Activated naive CD4-positive, alpha-beta T cell treated with Interleukin-2 at 50 U/mL for 16 hours (primary cell): ENCODE results near the gene DDX20.

Experiments used
- DNase-seq: peaks from one replicate; pipeline ENCODE4 v3.0.0-alpha.2; 2020

DDX20 gene, protein sequence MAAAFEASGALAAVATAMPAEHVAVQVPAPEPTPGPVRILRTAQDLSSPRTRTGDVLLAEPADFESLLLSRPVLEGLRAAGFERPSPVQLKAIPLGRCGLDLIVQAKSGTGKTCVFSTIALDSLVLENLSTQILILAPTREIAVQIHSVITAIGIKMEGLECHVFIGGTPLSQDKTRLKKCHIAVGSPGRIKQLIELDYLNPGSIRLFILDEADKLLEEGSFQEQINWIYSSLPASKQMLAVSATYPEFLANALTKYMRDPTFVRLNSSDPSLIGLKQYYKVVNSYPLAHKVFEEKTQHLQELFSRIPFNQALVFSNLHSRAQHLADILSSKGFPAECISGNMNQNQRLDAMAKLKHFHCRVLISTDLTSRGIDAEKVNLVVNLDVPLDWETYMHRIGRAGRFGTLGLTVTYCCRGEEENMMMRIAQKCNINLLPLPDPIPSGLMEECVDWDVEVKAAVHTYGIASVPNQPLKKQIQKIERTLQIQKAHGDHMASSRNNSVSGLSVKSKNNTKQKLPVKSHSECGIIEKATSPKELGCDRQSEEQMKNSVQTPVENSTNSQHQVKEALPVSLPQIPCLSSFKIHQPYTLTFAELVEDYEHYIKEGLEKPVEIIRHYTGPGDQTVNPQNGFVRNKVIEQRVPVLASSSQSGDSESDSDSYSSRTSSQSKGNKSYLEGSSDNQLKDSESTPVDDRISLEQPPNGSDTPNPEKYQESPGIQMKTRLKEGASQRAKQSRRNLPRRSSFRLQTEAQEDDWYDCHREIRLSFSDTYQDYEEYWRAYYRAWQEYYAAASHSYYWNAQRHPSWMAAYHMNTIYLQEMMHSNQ

GRCh38 chr1:111755331-111756123 lies at the start of gene DDX20:
TSS of gene DDX20 (plus strand) at chr1:111755901. CDS start at chr1:111755925, 24 bp downstream.
- DNase-seq = peak; percentile 94

DNA sequence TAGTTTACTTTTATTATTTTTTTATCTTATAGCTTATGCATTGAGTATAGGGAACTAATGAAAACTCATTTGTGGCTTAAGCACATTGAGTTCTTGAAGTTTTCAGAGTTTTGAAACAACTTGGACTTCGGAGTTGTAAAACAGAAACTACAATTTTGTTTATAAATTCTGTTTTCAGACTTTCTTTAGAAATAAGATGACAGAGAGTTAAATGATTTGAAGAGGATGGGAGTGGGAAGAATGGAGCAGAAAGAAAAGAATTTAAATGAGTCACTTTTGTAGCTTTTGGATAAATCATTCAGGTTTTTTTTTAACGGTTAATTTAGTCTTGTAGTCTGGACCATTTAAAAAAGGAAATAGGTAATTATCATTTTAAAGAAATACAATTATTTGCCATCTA lies 48.8 kb upstream of the DDX20 start:
- no peak for DNase-seq

DNA sequence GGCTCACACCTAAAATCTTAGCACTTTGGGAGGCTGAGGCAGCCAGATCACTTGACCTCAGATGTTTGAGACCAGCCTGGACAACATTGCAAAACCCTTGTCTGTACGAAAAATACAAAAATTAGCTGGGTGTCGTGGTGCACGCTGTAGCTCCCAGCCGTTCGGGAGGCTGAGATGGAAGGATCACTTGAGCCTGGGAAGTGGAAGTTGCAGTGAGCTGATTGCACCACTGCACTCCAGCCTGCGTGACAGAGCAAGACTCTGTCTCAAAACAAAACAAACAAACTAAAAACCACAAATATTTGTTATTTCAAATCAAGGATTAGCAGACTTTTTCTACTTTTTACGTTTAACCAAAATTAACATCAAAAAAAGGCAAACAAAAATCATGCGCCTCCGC lies 47.8 kb upstream of the DDX20 start:
- no peak for DNase-seq

- DNase-seq = no peak
These were observed 45.7 kb upstream of the DDX20 start for GRCh38 chr1:111709986-111710385.

DNA sequence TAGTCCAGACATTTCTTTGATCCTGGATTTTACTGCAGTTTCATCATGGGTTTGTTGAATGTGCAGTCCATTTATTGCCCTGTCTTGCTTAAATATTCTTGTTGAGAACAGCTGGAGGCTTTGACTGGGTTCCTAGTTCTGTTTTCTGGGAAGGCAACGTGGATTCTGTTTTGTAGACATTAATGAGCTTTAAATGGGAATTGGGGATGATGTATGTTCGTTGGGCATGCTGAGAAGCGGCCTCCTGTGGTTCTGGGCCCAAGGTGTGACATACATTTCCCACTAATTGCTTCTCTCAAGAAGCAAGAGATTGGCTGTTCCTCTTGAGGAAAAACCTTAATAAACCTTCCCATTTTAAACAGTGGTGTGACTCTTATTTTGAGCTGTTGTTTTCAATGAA lies 39.4 kb upstream of the DDX20 start:
- no peak for DNase-seq

- DNase-seq = no peak
These were observed 38.3 kb upstream of the DDX20 start for GRCh38 chr1:111717450-111717849.

GRCh38 chr1:111719135-111719534 lies 36.6 kb upstream of the DDX20 start:
- no peak for DNase-seq

GRCh38 chr1:111719674-111720132 lies 36.0 kb upstream of the DDX20 start:
- DNase-seq = no peak

- no peak for DNase-seq
These were observed 35.3 kb upstream of the DDX20 start for GRCh38 chr1:111720274-111720976.

DNA sequence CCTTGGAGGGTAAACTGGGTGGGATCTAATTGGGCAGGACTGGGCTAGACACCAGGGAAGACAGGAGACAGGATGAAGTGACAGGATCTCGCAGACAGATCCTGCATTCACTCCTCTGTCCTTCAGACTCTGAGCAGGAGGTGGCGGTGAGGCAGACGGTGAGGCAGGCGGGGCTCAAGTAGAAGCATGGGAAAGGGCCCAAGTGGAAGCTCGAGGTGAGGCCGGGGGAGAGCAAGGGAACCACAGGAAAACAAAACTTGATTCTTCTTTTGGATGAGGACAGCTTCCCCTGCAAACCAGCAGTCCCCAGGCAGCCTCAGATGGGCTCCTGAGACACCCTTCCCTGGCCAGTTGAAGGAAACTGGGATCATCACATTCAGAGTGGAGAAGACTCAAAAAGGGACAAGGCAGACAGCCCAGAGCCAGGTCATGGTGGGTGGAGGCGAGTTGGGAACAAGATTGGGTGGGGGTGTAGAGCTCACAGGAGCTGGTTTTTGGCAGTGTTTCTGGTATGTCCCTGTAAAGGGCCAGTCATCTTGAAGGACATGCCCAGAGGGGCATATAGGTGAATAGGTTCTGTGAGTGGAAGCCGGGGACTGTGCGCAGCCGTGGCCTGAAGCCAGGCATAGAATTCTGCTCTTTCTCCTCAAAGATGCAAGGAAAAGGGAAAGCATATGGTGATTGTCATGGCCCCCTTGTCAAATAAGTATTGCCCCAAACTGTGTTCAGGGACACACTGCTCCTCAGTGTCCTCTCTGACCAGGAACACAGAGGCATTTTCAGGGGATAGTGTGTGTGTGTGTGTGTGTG lies 34.5 kb upstream of the DDX20 start:
- DNase-seq = no peak

GRCh38 chr1:111723091-111723806 lies 32.5 kb upstream of the DDX20 start:
- DNase-seq = no peak

GRCh38 chr1:111723871-111724270 lies 31.8 kb upstream of the DDX20 start:
- DNase-seq = no peak

DNA sequence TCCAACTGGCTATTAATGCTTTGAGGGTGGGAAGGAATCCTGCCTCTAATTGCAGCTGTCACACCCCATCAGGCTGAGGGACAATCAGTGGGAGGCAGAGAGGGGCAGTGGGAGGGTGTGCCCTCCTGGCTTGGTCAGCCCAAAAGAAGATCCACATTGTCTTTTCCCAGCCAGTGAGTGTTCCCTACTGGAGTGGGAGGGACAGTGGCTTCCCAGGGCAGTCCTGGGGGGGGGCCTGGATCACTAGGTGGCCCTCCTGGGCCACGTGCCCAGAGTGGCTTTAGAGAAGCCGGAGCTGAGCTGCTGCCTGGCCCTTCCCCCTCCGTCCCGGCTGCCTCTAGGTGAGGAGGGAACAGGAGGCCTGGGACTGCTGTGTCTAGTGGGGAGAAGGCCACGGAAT lies 30.5 kb upstream of the DDX20 start:
- DNase-seq = no peak

DNA sequence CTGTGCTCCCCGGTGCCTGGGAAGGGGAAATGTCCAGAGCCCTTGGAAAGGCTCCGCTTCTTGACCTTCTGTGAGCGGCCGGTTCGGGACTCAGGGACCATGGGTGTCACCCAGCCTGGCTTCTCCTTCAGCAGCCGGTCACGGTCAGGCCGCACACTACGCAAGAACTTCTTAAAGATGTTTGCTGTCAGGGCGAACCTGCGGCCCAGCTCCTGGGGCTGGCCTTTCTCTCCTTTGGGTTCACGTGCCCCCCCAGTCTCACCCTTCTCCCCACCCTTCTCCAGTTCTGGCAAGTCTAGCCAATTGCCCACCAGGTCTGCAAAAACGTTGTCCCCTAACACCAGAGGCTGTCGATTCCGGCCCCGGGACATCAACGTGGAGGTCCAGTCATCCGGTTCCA lies 28.6 kb upstream of the DDX20 start:
- DNase-seq = no peak

- no peak for DNase-seq
These were observed 26.3 kb upstream of the DDX20 start for GRCh38 chr1:111729271-111729921.

DNA sequence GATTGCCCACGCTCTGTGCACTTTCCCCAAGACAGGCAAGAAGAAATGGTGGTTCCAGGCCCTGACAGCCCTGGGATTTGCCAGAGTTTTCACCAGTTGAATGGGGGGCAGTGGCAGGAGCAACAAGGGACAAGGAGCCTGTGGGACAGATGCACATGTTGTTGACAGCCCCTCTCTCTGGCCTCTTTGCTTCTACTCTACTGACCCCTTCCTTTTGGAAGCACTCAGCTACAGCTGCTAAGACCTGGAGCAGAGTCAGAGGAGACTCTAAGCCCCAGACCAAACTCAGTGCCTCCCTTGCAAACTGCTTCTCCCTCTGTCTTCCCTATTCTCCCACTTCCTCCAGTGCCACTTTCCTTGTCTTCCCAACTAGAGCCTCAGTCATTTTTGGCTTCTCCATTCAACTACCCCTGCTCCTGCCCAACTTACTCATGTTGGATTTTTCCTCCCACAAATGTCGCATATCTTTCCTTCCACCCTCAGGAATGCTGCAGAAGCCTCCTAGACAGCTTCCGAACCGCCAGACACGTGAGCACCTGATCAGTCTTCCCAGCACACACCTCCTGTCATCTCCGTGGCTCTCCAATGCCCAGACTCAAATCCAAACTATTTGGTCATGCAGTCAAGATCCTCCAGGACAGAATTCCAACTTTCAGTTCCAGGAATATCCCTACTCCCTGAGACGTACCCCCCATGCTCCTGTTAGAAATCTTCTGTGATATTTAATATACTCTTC lies 25.6 kb upstream of the DDX20 start:
- no peak for DNase-seq

DNA sequence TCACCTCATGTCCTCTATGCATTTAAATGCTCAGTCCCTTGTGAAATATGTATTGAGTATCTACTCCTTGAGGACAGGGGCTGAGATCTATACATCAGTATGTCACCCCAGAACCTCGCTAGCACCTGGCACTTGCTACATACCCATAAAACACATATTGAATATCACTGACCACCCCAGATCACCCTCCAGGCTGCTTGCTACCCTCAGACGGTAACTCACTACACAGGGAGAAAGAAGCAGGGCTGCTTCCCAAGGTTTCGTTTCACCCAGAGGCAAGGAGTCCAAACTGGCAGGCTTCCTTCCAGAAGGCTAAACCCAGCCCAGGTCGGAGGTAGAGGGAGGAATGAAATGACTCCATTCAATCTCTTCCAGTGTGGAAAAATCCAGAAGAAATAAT lies 25.0 kb upstream of the DDX20 start:
- DNase-seq = no peak

GRCh38 chr1:111731956-111732355 lies 23.7 kb upstream of the DDX20 start:
- no peak for DNase-seq

DNA sequence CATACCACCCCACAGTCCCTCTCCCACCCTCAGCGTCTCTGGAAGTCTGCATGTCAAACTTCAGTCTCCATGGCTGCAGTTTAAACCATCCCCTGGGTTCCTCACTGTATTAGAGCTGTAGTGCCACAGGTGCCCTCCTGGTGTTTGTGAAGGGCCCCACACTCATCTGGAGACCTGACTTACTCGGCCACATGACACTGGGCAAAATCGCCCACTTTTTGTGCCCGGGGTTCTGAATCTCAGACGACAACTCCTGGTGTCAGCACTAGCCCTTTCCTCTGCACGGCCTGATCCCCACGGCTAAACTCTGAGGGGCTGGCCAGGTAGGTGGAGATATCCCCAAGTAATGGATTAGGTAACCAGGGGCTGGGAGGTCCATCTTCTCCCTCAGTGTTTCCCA lies 23.0 kb upstream of the DDX20 start:
- no peak for DNase-seq
